ENCODE results near the gene PHF12. TPM values are rescaled to one million over a fixed set of nuclear protein-coding genes. Genes with fewer than 3 reads are reported as not detected.

PHF12 gene
- total and polyA plus RNA-seq, 9 donors: 16.5 to 37.1 (median 32.5) TPM

GRCh38 chr17:28887871-28888471 is 63.3 kb downstream of the PHF12 start:
- no peaks in the 10 kb centered on the region for H3K27me3 ChIP-seq (ENCODE audit: control insufficient read depth, insufficient read depth, low read length)
- WGBS (ENCODE audit: insufficient coverage): 62% methylated on average over 5 of the region's 12 CpGs
- DNase-seq: no peak
- H3K36me3 ChIP-seq (ENCODE audit: control insufficient read depth, insufficient read depth, low read length): peaks cover 62% of the 10 kb centered on the region
- H3K4me3 ChIP-seq (ENCODE audit: low read length): no peak overlapping the region
- no peaks in the 10 kb centered on the region for H3K9me3 ChIP-seq (replicated peaks; ENCODE audit: control insufficient read depth, low read depth, low read length)
- peaks cover 6% of the 10 kb centered on the region for H3K4me1 ChIP-seq (ENCODE audit: control insufficient read depth, insufficient read depth, low read length)
- H3K27ac ChIP-seq (ENCODE audit: low read length): no peak overlapping the region

GRCh38 chr17:28885951-28886350 is 65.4 kb downstream of the PHF12 start:
- H3K4me3 ChIP-seq (ENCODE audit: low read length): no peak overlapping the region
- no peak for DNase-seq
- no peak overlapping the region for H3K27ac ChIP-seq (ENCODE audit: low read length)
- peaks cover 73% of the 10 kb centered on the region for H3K36me3 ChIP-seq (ENCODE audit: control insufficient read depth, insufficient read depth, low read length)
- WGBS (ENCODE audit: insufficient coverage): 90% methylated on average over 2 of the region's 10 CpGs
- H3K27me3 ChIP-seq (ENCODE audit: control insufficient read depth, insufficient read depth, low read length): no peaks in the 10 kb centered on the region
- no peaks in the 10 kb centered on the region for H3K9me3 ChIP-seq (replicated peaks; ENCODE audit: control insufficient read depth, low read depth, low read length)
- no peaks in the 10 kb centered on the region for H3K4me1 ChIP-seq (ENCODE audit: control insufficient read depth, insufficient read depth, low read length)

- no peaks in the 10 kb centered on the region for H3K4me1 ChIP-seq (ENCODE audit: control insufficient read depth, insufficient read depth, low read length)
- no peak overlapping the region for H3K4me3 ChIP-seq (ENCODE audit: low read length)
- DNase-seq: no peak
- no peaks in the 10 kb centered on the region for H3K9me3 ChIP-seq (replicated peaks; ENCODE audit: control insufficient read depth, low read depth, low read length)
- H3K36me3 ChIP-seq (ENCODE audit: control insufficient read depth, insufficient read depth, low read length): peaks cover 79% of the 10 kb centered on the region
- H3K27ac ChIP-seq (ENCODE audit: low read length): no peak overlapping the region
- H3K27me3 ChIP-seq (ENCODE audit: control insufficient read depth, insufficient read depth, low read length): no peaks in the 10 kb centered on the region
- WGBS (ENCODE audit: insufficient coverage): 95% methylated on average over 3 of the region's 4 CpGs
These were observed 66.0 kb downstream of the PHF12 start for GRCh38 chr17:28885363-28885762.

DNA sequence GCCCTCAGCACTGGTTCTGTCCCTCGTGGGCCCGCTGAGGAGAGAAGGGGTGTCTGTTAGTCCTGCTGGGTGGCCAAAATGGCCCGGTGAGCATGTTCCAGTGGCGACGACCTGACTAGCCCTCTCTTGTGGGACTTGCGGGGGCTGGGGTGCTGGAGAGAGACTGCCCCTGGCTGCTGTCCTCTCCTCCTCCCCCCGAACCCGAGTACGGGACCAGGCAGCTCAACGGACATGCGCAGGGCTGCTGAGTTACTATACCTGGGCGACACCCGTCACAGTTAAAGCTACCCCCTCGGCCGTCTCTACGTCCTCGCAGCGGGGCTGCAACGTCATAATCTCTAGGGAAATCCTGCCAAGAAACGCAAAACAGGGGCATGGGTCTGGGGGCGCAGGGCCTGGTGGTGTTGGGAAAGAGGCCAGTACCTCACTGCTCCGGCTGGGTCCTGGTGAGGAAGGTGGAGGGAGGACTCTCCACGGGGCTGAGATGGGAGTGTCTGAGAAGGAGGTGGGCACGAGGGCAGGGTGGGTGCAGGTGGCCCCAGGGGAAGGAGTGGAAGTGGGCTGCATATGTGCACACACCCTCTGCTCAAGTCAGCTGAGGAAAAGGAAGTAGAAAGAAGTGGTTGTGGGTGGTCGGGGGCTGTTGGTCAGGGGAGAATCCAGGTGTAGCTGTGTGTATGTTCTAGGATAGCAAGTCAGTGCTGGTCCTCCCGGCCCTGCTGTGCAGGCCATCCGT is 67.2 kb downstream of the PHF12 start:
- Histone ChIP-seq H3K27me3 (ENCODE audit: control insufficient read depth, insufficient read depth, low read length) (no peaks in the 10 kb centered on the region), H3K4me1 (ENCODE audit: control insufficient read depth, insufficient read depth, low read length) (no peaks in the 10 kb centered on the region), H3K36me3 (ENCODE audit: control insufficient read depth, insufficient read depth, low read length) (peaks cover 91% of the 10 kb centered on the region), H3K27ac (ENCODE audit: low read length) (no peak overlapping the region), H3K4me3 (ENCODE audit: low read length) (no peak overlapping the region), H3K9me3 (replicated peaks; ENCODE audit: control insufficient read depth, low read depth, low read length) (no peaks in the 10 kb centered on the region)
- WGBS (ENCODE audit: insufficient coverage): 84% methylated on average over 27 of the region's 27 CpGs
- DNase-seq: no peak

DNA sequence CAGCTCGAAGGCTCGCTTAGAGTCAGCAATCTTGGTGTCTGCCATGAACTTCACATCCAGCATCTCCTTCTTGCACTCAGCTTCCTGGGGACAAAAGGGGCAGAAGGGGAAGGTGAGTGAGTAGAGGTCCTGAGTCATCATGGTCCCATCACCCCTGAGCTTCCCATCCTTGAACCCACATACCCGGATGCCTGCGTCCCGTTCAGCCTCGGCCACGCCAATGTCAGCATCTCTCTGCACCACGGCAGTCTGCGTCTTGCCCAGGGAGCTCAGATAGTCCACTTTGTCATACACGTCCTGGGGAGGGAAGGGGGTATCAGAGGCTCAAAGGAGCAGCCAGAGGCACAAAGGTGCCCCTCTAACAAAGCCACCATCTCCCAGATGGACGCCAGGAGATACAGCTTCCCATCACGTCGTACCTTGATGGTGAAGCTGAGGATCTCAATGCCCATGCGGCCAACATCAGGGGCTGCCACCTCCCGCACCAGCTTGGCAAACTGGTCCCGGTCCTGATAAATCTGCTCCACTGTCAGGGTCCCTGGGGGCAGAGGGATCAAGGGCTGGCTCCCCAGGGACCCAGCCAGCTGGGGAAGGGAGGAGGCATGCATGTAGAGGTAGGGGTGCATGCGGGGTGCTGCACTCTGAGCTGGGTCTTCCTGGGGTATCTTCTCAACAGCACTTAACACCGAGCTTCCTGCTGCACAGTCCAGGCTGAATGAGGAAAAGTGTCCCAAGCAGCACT is 69.0 kb downstream of the PHF12 start:
- no peak for DNase-seq
- Histone ChIP-seq H3K36me3 (ENCODE audit: control insufficient read depth, insufficient read depth, low read length) (peaks cover 86% of the 10 kb centered on the region), H3K27ac (ENCODE audit: low read length) (no peak overlapping the region), H3K9me3 (replicated peaks; ENCODE audit: control insufficient read depth, low read depth, low read length) (no peaks in the 10 kb centered on the region), H3K4me3 (ENCODE audit: low read length) (no peak overlapping the region), H3K27me3 (ENCODE audit: control insufficient read depth, insufficient read depth, low read length) (no peaks in the 10 kb centered on the region), H3K4me1 (ENCODE audit: control insufficient read depth, insufficient read depth, low read length) (no peaks in the 10 kb centered on the region)
- WGBS (ENCODE audit: insufficient coverage): 95% methylated on average over 13 of the region's 18 CpGs

- no peaks in the 10 kb centered on the region for H3K9me3 ChIP-seq (replicated peaks; ENCODE audit: control insufficient read depth, low read depth, low read length)
- H3K4me1 ChIP-seq (ENCODE audit: control insufficient read depth, insufficient read depth, low read length): no peaks in the 10 kb centered on the region
- H3K4me3 ChIP-seq (ENCODE audit: low read length): no peak overlapping the region
- H3K27ac ChIP-seq (ENCODE audit: low read length): no peak overlapping the region
- H3K27me3 ChIP-seq (ENCODE audit: control insufficient read depth, insufficient read depth, low read length): no peaks in the 10 kb centered on the region
- peaks cover 79% of the 10 kb centered on the region for H3K36me3 ChIP-seq (ENCODE audit: control insufficient read depth, insufficient read depth, low read length)
- WGBS (ENCODE audit: insufficient coverage): 96% methylated on average over 14 of the region's 17 CpGs
- no peak for DNase-seq
These were observed 69.7 kb downstream of the PHF12 start for GRCh38 chr17:28881533-28882056.

GRCh38 chr17:28880572-28880945 is 70.8 kb downstream of the PHF12 start:
- H3K36me3 ChIP-seq (ENCODE audit: control insufficient read depth, insufficient read depth, low read length): peaks cover 69% of the 10 kb centered on the region
- no peak overlapping the region for H3K27ac ChIP-seq (ENCODE audit: low read length)
- 84% methylated on average over 6 of the region's 10 CpGs for WGBS (ENCODE audit: insufficient coverage)
- no peak for DNase-seq
- H3K4me3 ChIP-seq (ENCODE audit: low read length): no peak overlapping the region
- H3K9me3 ChIP-seq (replicated peaks; ENCODE audit: control insufficient read depth, low read depth, low read length): no peaks in the 10 kb centered on the region
- H3K4me1 ChIP-seq (ENCODE audit: control insufficient read depth, insufficient read depth, low read length): no peaks in the 10 kb centered on the region
- no peaks in the 10 kb centered on the region for H3K27me3 ChIP-seq (ENCODE audit: control insufficient read depth, insufficient read depth, low read length)

GRCh38 chr17:28879886-28880571 is 71.3 kb downstream of the PHF12 start:
- no peaks in the 10 kb centered on the region for H3K4me1 ChIP-seq (ENCODE audit: control insufficient read depth, insufficient read depth, low read length)
- H3K9me3 ChIP-seq (replicated peaks; ENCODE audit: control insufficient read depth, low read depth, low read length): no peaks in the 10 kb centered on the region
- H3K36me3 ChIP-seq (ENCODE audit: control insufficient read depth, insufficient read depth, low read length): peaks cover 64% of the 10 kb centered on the region
- H3K27ac ChIP-seq (ENCODE audit: low read length): no peak overlapping the region
- no peaks in the 10 kb centered on the region for H3K27me3 ChIP-seq (ENCODE audit: control insufficient read depth, insufficient read depth, low read length)
- H3K4me3 ChIP-seq (ENCODE audit: low read length): no peak overlapping the region
- 84% methylated on average over 9 of the region's 9 CpGs for WGBS (ENCODE audit: insufficient coverage)
- DNase-seq: no peak

DNA sequence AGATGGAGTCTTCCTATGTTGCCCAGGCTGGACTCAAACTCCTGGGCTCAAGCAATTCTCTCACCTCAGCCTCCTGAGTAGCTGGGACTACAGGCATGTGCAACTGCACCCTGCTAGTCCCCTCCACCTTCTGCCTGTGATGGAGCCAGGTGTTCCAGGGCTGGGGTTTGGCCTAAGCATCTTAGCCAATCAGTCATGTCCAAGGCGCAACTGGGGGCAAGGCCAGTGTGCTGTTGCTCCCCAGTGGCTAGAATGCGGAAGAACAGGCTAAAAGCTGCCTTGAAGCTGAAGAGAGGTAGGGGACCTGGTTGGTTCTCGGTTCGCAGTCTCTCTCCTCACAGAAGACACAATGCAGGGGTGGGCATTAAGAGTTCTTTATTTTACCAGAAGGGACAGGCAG is 72.3 kb downstream of the PHF12 start:
- no peak for DNase-seq
- 75% methylated on average over 1 of the region's 4 CpGs for WGBS (ENCODE audit: insufficient coverage)
- Histone ChIP-seq H3K4me3 (ENCODE audit: low read length) (no peak overlapping the region), H3K27me3 (ENCODE audit: control insufficient read depth, insufficient read depth, low read length) (no peaks in the 10 kb centered on the region), H3K36me3 (ENCODE audit: control insufficient read depth, insufficient read depth, low read length) (peaks cover 55% of the 10 kb centered on the region), H3K27ac (ENCODE audit: low read length) (no peak overlapping the region), H3K4me1 (ENCODE audit: control insufficient read depth, insufficient read depth, low read length) (no peaks in the 10 kb centered on the region), H3K9me3 (replicated peaks; ENCODE audit: control insufficient read depth, low read depth, low read length) (no peaks in the 10 kb centered on the region)
